Upper lobe of left lung (tissue), 4 donors: ENCODE measurements around the gene NRAS.

Source experiments
- CTCF ChIP-seq, 6 experiments: fragments of 450-650 bp in 4 of 6; fragments of 200-600 bp in 2 of 6; sonication (generic) in 2 of 6; IDR thresholded peaks; one replicate each; pipeline ENCODE4 v1.5.1; 2016 to 2019; ENCODE audit warnings: antibody characterized with exemption in 6 of 6
- EP300 ChIP-seq, 4 donors: sonication (generic); formaldehyde crosslinking; IDR thresholded peaks; one replicate each; pipeline ENCODE4 v1.5.1; 2017; ENCODE audit warnings: antibody characterized with exemption in 4 of 4, control low read depth in 2 of 4
- POLR2A ChIP-seq, 4 donors: fragments of 450-650 bp; IDR thresholded peaks; one replicate each; pipeline ENCODE4 v1.5.1; 2016 to 2017; ENCODE audit warnings: antibody characterized with exemption in 4 of 4, mild to moderate bottlenecking in 2 of 4

GRCh38 chr1:114746450-114747121 lies 30.0 kb upstream of the NRAS start:
- TF ChIP-seq CTCF (IDR thresholded peaks at IDR 0.05), result no peak
- TF ChIP-seq POLR2A (IDR thresholded peaks at IDR 0.05), result no peak
- no peak for TF ChIP-seq EP300 (IDR thresholded peaks at IDR 0.05)
